Measurements from ENCODE around the gene FAM161B. TPM values are rescaled to one million over a fixed set of nuclear protein-coding genes. Genes with fewer than 3 reads are reported as not detected.

Gene FAM161B
- total RNA-seq, 1 donor from 2014 or later, result 2.8 TPM

GRCh38 chr14:73973497-73973896 is 23.6 kb upstream of the FAM161B start:
- H3K27me3 Mint-ChIP-seq (ENCODE audit: low read depth), result no peaks in the 10 kb centered on the region
- H3K4me3 Mint-ChIP-seq, result no peak overlapping the region
- no peak overlapping the region for H3K27ac Mint-ChIP-seq (ENCODE audit: unreplicated experiment)
- no peaks in the 10 kb centered on the region for H3K4me1 Mint-ChIP-seq
- no peaks in the 10 kb centered on the region for H3K36me3 Mint-ChIP-seq (ENCODE audit: low read depth)
- no peak for DNase-seq (ENCODE audit: low read depth, low spot score)
- H3K9me3 Mint-ChIP-seq, result no peaks in the 10 kb centered on the region
- no peak for TF ChIP-seq CTCF (conservative IDR thresholded peaks at IDR 0.05)

GRCh38 chr14:73968885-73969284 is 19.0 kb upstream of the FAM161B start:
- TF ChIP-seq CTCF (conservative IDR thresholded peaks at IDR 0.05), result no peak
- Mint-ChIP-seq H3K36me3 (ENCODE audit: low read depth) (no peaks in the 10 kb centered on the region), H3K9me3 (no peaks in the 10 kb centered on the region), H3K27me3 (ENCODE audit: low read depth) (no peaks in the 10 kb centered on the region), H3K4me3 (no peak overlapping the region), H3K27ac (ENCODE audit: unreplicated experiment) (peak overlapping the region; percentile 84), H3K4me1 (no peaks in the 10 kb centered on the region)
- DNase-seq (ENCODE audit: low read depth, low spot score), result no peak

- no peak for TF ChIP-seq CTCF (conservative IDR thresholded peaks at IDR 0.05)
- Mint-ChIP-seq H3K27me3 (ENCODE audit: low read depth) (no peaks in the 10 kb centered on the region), H3K4me3 (no peak overlapping the region), H3K36me3 (ENCODE audit: low read depth) (no peaks in the 10 kb centered on the region), H3K9me3 (no peaks in the 10 kb centered on the region), H3K4me1 (no peaks in the 10 kb centered on the region), H3K27ac (ENCODE audit: unreplicated experiment) (no peak overlapping the region)
- no peak for DNase-seq (ENCODE audit: low read depth, low spot score)
Observed at GRCh38 chr14:73965216-73965615, 15.3 kb upstream of the FAM161B start.

- no peak overlapping the region for H3K27ac Mint-ChIP-seq (ENCODE audit: unreplicated experiment)
- no peak for TF ChIP-seq CTCF (conservative IDR thresholded peaks at IDR 0.05)
- H3K4me1 Mint-ChIP-seq, result no peaks in the 10 kb centered on the region
- no peaks in the 10 kb centered on the region for H3K9me3 Mint-ChIP-seq
- no peaks in the 10 kb centered on the region for H3K27me3 Mint-ChIP-seq (ENCODE audit: low read depth)
- H3K36me3 Mint-ChIP-seq (ENCODE audit: low read depth), result no peaks in the 10 kb centered on the region
- no peak overlapping the region for H3K4me3 Mint-ChIP-seq
- no peak for DNase-seq (ENCODE audit: low read depth, low spot score)
Observed at GRCh38 chr14:73961192-73961591, 11.3 kb upstream of the FAM161B start.

GRCh38 chr14:73958591-73958990 is 8.7 kb upstream of the FAM161B start:
- no peak overlapping the region for H3K4me3 Mint-ChIP-seq
- H3K27ac Mint-ChIP-seq (ENCODE audit: unreplicated experiment), result no peak overlapping the region
- H3K27me3 Mint-ChIP-seq (ENCODE audit: low read depth), result no peaks in the 10 kb centered on the region
- no peak for TF ChIP-seq CTCF (conservative IDR thresholded peaks at IDR 0.05)
- H3K4me1 Mint-ChIP-seq, result no peaks in the 10 kb centered on the region
- peaks cover 3% of the 10 kb centered on the region for H3K36me3 Mint-ChIP-seq (ENCODE audit: low read depth)
- DNase-seq (ENCODE audit: low read depth, low spot score), result no peak
- no peaks in the 10 kb centered on the region for H3K9me3 Mint-ChIP-seq

- Mint-ChIP-seq H3K4me1 (peaks cover 10% of the 10 kb centered on the region), H3K27me3 (ENCODE audit: low read depth) (no peaks in the 10 kb centered on the region), H3K9me3 (no peaks in the 10 kb centered on the region), H3K4me3 (no peak overlapping the region), H3K36me3 (ENCODE audit: low read depth) (peaks cover 3% of the 10 kb centered on the region), H3K27ac (ENCODE audit: unreplicated experiment) (no peak overlapping the region)
- TF ChIP-seq CTCF (conservative IDR thresholded peaks at IDR 0.05), result no peak
- DNase-seq (ENCODE audit: low read depth, low spot score), result no peak
Observed at GRCh38 chr14:73955674-73956073, 5.8 kb upstream of the FAM161B start.
